Measurements from ENCODE around the gene LTBR.

The LTBR gene

DNA sequence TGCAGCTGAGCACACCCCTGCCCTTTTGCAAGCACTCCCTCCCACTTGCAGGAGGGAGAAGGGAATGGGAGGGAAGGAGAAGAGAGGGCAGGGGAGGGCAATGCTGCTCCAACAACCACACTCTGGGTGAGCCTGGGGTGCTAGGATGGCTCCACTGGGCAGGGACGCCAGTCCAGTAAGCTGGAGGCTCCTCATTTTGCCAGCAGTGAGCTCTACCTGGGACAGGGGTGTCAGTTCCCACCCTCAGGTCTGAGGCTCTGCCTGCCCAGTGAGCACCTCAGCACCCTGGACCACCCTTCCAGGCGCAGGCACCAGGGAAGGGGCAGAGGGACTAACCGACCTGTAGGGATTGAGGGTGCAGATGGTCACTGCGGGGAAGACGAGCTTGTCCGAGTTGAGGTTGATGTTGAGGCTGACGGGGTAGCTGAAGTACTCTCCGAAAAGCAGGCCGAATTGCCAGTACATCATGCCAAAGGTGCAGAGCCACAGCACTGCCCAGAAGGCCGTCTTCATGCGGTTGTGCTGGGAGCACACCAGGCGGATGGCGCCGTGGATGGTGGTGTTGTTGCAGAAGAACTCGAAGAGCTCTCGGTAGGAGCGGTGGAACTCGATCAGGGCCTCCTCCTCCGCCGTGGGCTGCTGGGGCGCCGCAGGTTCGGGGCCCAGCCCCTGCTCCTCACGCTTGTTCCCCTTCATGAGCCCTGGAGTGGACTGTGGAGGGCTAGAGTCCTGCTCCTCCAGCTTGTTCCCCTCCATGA is 9.8 kb upstream of the LTBR start:
- no peak overlapping the region for H3K27ac ChIP-seq (ENCODE audit: low read depth, low read length)
- H3K23ac ChIP-seq (ENCODE audit: low read length) = peak overlapping the region; percentile 92
- H3K36me3 ChIP-seq (ENCODE audit: control insufficient read depth, insufficient read depth, low read length) = no peaks in the 10 kb centered on the region
- H2AK5ac ChIP-seq (ENCODE audit: low read length) = peak overlapping the region; percentile 66
- no peak overlapping the region for H4K8ac ChIP-seq (ENCODE audit: low read depth, low read length)
- H3K4ac ChIP-seq (ENCODE audit: low read depth, low read length) = no peak overlapping the region
- no peak overlapping the region for H4K5ac ChIP-seq (ENCODE audit: low read length)
- H3K9ac ChIP-seq (ENCODE audit: low read length) = peak overlapping the region; percentile 63
- H3K56ac ChIP-seq (ENCODE audit: low read length) = peak overlapping the region; percentile 86
- peak overlapping the region; percentile 11 for H3K4me3 ChIP-seq (ENCODE audit: low read length)
- DNase-seq = peak; percentile 52
- H3K79me1 ChIP-seq (ENCODE audit: low read length) = peaks cover 7% of the 10 kb centered on the region
- peaks cover 38% of the 10 kb centered on the region for H3K4me1 ChIP-seq (ENCODE audit: control insufficient read depth, low read depth, low read length)
- WGBS (ENCODE audit: extremely low coverage, insufficient coverage, low lambda C conversion rate) = no CpG with 5 or more reads among the region's 24 CpGs
- peaks cover 27% of the 10 kb centered on the region for H3K79me2 ChIP-seq (ENCODE audit: control insufficient read depth, insufficient read depth, low read length)
- no peaks in the 10 kb centered on the region for H3K27me3 ChIP-seq (ENCODE audit: insufficient read depth, low read length, poor library complexity)
- peak overlapping the region; percentile 43 for H2BK5ac ChIP-seq (ENCODE audit: low read length)
- peak overlapping the region; percentile 15 for H3K18ac ChIP-seq (ENCODE audit: low read length)
- H2BK15ac ChIP-seq (replicated peaks; ENCODE audit: low read depth) = no peak overlapping the region
- H2BK120ac ChIP-seq (ENCODE audit: low read depth, low read length) = no peak overlapping the region
- peak overlapping the region; percentile 17 for H3K4me2 ChIP-seq (ENCODE audit: low read length)

DNA sequence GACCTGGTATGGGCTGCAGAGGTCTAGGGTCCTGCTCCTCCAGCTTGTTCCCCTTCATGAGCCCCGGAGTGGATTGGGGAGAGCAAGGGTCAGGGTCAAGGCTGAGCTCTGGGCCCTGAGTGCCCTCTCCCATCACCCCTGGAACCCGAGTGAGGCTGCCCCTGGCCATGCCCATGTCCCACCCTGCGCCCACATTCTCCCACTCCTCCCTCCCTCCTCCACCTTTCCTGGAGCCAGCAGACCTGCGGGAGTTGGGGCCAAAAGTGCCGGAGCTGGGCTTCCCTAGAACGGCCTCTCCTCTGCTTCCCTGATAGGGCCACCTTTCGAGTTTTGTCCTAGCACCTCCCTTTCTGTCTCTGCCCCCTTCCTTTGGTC is 9.2 kb upstream of the LTBR start:
- DNase-seq = no peak
- peaks cover 7% of the 10 kb centered on the region for H3K79me1 ChIP-seq (ENCODE audit: low read length)

DNA sequence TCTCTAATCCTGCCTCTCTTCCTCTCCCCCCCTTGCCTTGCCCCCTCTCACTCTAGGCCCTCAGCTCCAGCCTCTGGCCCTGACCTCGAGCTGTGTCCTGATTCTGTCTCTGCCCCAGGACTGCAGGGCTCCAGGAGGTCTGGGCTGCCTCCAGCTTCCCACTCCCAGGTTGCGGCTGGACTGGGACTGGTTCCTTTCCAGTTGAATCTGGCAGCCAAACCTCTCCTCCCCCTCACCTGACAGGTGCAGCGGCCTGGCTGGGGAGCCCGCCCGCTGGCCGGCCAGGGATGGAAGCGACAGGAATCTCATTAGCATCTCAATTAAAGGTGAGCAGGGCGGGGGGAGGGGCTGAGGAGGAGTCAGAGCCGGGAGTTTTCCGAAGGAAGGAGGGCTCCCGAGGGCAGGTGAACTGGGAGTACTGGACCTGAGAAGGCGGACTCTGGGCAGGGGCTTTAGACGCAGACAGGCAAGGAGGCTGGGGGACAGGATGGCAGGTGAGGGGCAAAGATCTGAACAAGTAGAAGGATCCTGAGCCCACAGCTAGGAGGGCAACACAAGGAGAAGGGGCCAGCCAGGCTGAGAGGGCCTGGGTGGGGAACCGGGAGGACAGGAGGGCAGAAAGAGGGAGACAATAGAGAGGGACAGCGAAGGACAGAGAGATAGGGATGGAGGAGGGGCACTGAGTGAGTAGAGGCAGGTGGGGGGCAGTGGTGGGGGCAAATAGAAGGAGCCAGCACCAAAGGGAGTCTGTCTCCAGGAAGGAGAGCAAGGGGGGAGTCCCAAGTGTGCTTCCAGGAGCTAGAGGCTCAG is 8.5 kb upstream of the LTBR start, which contains the start of gene SCNN1A:
Gene SCNN1A (minus strand): TSS at position 295 of the 810 bp plus-strand sequence. CDS start 780 bp downstream, outside the sequence.
- Histone ChIP-seq H3K79me1 (ENCODE audit: low read length) (peaks cover 2% of the 10 kb centered on the region), H3K36me3 (ENCODE audit: control insufficient read depth, insufficient read depth, low read length) (no peaks in the 10 kb centered on the region), H2AK5ac (ENCODE audit: low read length) (peak within 1 kb of the TSS; percentile 64), H3K4me2 (ENCODE audit: low read length) (peak within 1 kb of the TSS; percentile 72), H2BK15ac (replicated peaks; ENCODE audit: low read depth) (no peak within 1 kb of the TSS), H3K79me2 (ENCODE audit: control insufficient read depth, insufficient read depth, low read length) (peaks cover 18% of the 10 kb centered on the region), H2BK120ac (ENCODE audit: low read depth, low read length) (peak within 1 kb of the TSS; percentile 14), H4K8ac (ENCODE audit: low read depth, low read length) (no peak within 1 kb of the TSS), H3K9ac (ENCODE audit: low read length) (peak within 1 kb of the TSS; percentile 67), H3K18ac (ENCODE audit: low read length) (peak within 1 kb of the TSS; percentile 41), H3K4ac (ENCODE audit: low read depth, low read length) (peak within 1 kb of the TSS; percentile 58), H2BK5ac (ENCODE audit: low read length) (peak within 1 kb of the TSS; percentile 90), H4K5ac (ENCODE audit: low read length) (no peak within 1 kb of the TSS), H3K27ac (ENCODE audit: low read depth, low read length) (peak within 1 kb of the TSS; percentile 74), H3K4me3 (ENCODE audit: low read length) (no peak within 1 kb of the TSS), H3K56ac (ENCODE audit: low read length) (peak within 1 kb of the TSS; percentile 91), H3K23ac (ENCODE audit: low read length) (peak within 1 kb of the TSS; percentile 92), H3K4me1 (ENCODE audit: control insufficient read depth, low read depth, low read length) (peaks cover 34% of the 10 kb centered on the region), H3K27me3 (ENCODE audit: insufficient read depth, low read length, poor library complexity) (no peaks in the 10 kb centered on the region)
- WGBS (ENCODE audit: extremely low coverage, insufficient coverage, low lambda C conversion rate) = no CpG with 5 or more reads among the region's 15 CpGs
- peak; percentile 89 for DNase-seq

More for the DNA sequence above, 9.2 kb upstream of the LTBR start:
- H3K27ac ChIP-seq (ENCODE audit: low read depth, low read length) = no peak overlapping the region
- H3K56ac ChIP-seq (ENCODE audit: low read length) = peak overlapping the region; percentile 86
- H4K5ac ChIP-seq (ENCODE audit: low read length) = no peak overlapping the region
- peak overlapping the region; percentile 15 for H3K18ac ChIP-seq (ENCODE audit: low read length)
- peak overlapping the region; percentile 24 for H2AK5ac ChIP-seq (ENCODE audit: low read length)
- no peak overlapping the region for H3K23ac ChIP-seq (ENCODE audit: low read length)
- H3K27me3 ChIP-seq (ENCODE audit: insufficient read depth, low read length, poor library complexity) = no peaks in the 10 kb centered on the region
- WGBS (ENCODE audit: extremely low coverage, insufficient coverage, low lambda C conversion rate) = no CpG with 5 or more reads among the region's 7 CpGs
- H3K4me2 ChIP-seq (ENCODE audit: low read length) = peak overlapping the region; percentile 56
- no peak overlapping the region for H2BK15ac ChIP-seq (replicated peaks; ENCODE audit: low read depth)
- H3K4ac ChIP-seq (ENCODE audit: low read depth, low read length) = no peak overlapping the region
- H4K8ac ChIP-seq (ENCODE audit: low read depth, low read length) = no peak overlapping the region
- peaks cover 38% of the 10 kb centered on the region for H3K4me1 ChIP-seq (ENCODE audit: control insufficient read depth, low read depth, low read length)
- no peak overlapping the region for H2BK120ac ChIP-seq (ENCODE audit: low read depth, low read length)
- H3K4me3 ChIP-seq (ENCODE audit: low read length) = no peak overlapping the region
- H2BK5ac ChIP-seq (ENCODE audit: low read length) = peak overlapping the region; percentile 28
- H3K9ac ChIP-seq (ENCODE audit: low read length) = peak overlapping the region; percentile 63
- H3K36me3 ChIP-seq (ENCODE audit: control insufficient read depth, insufficient read depth, low read length) = no peaks in the 10 kb centered on the region
- peaks cover 24% of the 10 kb centered on the region for H3K79me2 ChIP-seq (ENCODE audit: control insufficient read depth, insufficient read depth, low read length)

DNA sequence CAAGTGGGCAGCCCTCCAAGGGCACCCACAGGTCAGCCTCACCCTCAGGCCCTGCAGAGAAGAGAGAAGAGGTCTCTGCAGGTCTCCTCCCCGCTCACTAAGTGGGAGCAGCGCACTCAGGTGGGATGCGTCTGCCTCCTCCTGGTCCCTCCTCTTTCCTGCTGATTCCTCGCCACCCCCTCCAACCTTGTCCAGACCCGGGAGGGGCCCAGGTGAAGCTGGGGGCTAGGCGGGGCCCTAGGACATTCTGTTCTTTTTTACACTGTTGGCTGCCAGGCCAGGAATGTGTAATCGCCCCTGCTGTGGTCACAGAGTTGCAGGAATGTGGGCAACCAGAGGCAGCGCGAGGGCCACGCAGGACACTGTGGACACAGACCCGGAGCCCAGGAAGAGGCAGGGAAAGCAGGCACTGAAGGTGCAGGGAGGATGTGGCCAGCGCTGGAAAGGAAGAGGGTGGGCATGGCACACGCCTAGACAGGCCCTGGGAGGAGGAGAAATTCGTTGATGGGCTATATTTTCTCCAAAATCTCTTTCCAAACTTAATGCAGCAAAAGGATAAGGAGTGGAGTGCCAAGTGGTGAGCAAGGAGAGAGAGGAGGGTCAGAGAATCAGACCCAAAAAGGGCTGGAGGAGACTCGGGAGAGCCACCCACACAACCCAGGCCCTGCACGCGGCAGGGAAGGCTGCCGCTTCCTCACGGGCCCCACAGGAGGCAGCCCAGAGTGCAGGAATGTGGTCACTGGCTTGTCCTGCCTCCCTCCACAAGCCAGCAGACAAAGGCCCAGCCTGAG is 7.7 kb upstream of the LTBR start:
- Histone ChIP-seq H3K27me3 (ENCODE audit: insufficient read depth, low read length, poor library complexity) (no peaks in the 10 kb centered on the region), H3K79me1 (ENCODE audit: low read length) (peaks cover 2% of the 10 kb centered on the region), H2BK15ac (replicated peaks; ENCODE audit: low read depth) (no peak overlapping the region), H3K23ac (ENCODE audit: low read length) (no peak overlapping the region), H3K27ac (ENCODE audit: low read depth, low read length) (peak overlapping the region; percentile 74), H4K8ac (ENCODE audit: low read depth, low read length) (no peak overlapping the region), H3K4me3 (ENCODE audit: low read length) (no peak overlapping the region), H2BK120ac (ENCODE audit: low read depth, low read length) (peak overlapping the region; percentile 14), H2BK5ac (ENCODE audit: low read length) (peak overlapping the region; percentile 90), H3K4ac (ENCODE audit: low read depth, low read length) (peak overlapping the region; percentile 58), H3K18ac (ENCODE audit: low read length) (peak overlapping the region; percentile 41), H3K4me1 (ENCODE audit: control insufficient read depth, low read depth, low read length) (peaks cover 31% of the 10 kb centered on the region), H4K5ac (ENCODE audit: low read length) (no peak overlapping the region), H3K36me3 (ENCODE audit: control insufficient read depth, insufficient read depth, low read length) (no peaks in the 10 kb centered on the region), H3K4me2 (ENCODE audit: low read length) (peak overlapping the region; percentile 72), H3K79me2 (ENCODE audit: control insufficient read depth, insufficient read depth, low read length) (peaks cover 18% of the 10 kb centered on the region), H2AK5ac (ENCODE audit: low read length) (peak overlapping the region; percentile 64), H3K9ac (ENCODE audit: low read length) (peak overlapping the region; percentile 67), H3K56ac (ENCODE audit: low read length) (peak overlapping the region; percentile 91)
- peak; percentile 92 for DNase-seq
- no CpG with 5 or more reads among the region's 19 CpGs for WGBS (ENCODE audit: extremely low coverage, insufficient coverage, low lambda C conversion rate)

- WGBS (ENCODE audit: extremely low coverage, insufficient coverage, low lambda C conversion rate) = no CpG with 5 or more reads among the region's 10 CpGs
- H3K4me3 ChIP-seq (ENCODE audit: low read length) = no peak overlapping the region
- peak overlapping the region; percentile 46 for H3K18ac ChIP-seq (ENCODE audit: low read length)
- peaks cover 30% of the 10 kb centered on the region for H3K4me1 ChIP-seq (ENCODE audit: control insufficient read depth, low read depth, low read length)
- peak overlapping the region; percentile 68 for H3K27ac ChIP-seq (ENCODE audit: low read depth, low read length)
- H3K36me3 ChIP-seq (ENCODE audit: control insufficient read depth, insufficient read depth, low read length) = no peaks in the 10 kb centered on the region
- H3K4me2 ChIP-seq (ENCODE audit: low read length) = no peak overlapping the region
- no peak overlapping the region for H2BK120ac ChIP-seq (ENCODE audit: low read depth, low read length)
- H4K5ac ChIP-seq (ENCODE audit: low read length) = peak overlapping the region; percentile 15
- no peak overlapping the region for H4K8ac ChIP-seq (ENCODE audit: low read depth, low read length)
- H2AK5ac ChIP-seq (ENCODE audit: low read length) = peak overlapping the region; percentile 93
- peak overlapping the region; percentile 40 for H2BK5ac ChIP-seq (ENCODE audit: low read length)
- H3K4ac ChIP-seq (ENCODE audit: low read depth, low read length) = no peak overlapping the region
- peak overlapping the region; percentile 16 for H3K9ac ChIP-seq (ENCODE audit: low read length)
- peak overlapping the region; percentile 53 for H3K56ac ChIP-seq (ENCODE audit: low read length)
- no peaks in the 10 kb centered on the region for H3K27me3 ChIP-seq (ENCODE audit: insufficient read depth, low read length, poor library complexity)
- H3K79me1 ChIP-seq (ENCODE audit: low read length) = peaks cover 2% of the 10 kb centered on the region
- H3K79me2 ChIP-seq (ENCODE audit: control insufficient read depth, insufficient read depth, low read length) = peaks cover 18% of the 10 kb centered on the region
- H3K23ac ChIP-seq (ENCODE audit: low read length) = no peak overlapping the region
- no peak overlapping the region for H2BK15ac ChIP-seq (replicated peaks; ENCODE audit: low read depth)
- no peak for DNase-seq
These were observed 6.9 kb upstream of the LTBR start for GRCh38 chr12:6376870-6377666.

Data from mesendoderm (in vitro differentiated cells).